Measurements from ENCODE around the gene CDH12. TPM values are rescaled to one million over a fixed set of nuclear protein-coding genes. Genes with fewer than 3 reads are reported as not detected.
"Not testable (repeated sequence)": the region's sequence is repeated elsewhere in the genome, so short reads cannot be mapped to it uniquely, and the experiment has no call there.

Gene CDH12
- total RNA-seq, 1 donor from 2014 or later = not detected

DNA sequence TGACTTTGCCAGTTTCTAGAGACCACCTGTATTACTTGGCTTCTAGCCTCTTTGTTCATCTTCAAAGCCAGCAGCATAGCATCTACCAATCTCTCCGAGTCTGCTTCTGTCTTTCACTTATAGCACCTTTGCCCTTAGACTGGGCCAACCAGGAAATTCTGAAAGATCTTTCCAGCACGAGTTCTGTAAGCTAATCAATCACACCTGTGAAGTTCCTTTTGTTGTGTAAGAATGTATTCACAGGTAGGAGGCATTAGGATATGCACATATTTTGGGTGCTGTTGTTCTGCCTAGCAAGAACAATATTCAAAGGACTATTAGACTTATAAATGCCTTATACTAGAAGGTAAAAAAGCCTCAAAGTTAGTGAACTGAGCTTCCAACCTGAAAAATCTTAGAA lies 232.1 kb downstream of the CDH12 start:
- no peak overlapping the region for H3K4me3 Mint-ChIP-seq
- no peaks in the 10 kb centered on the region for H3K27me3 Mint-ChIP-seq (ENCODE audit: insufficient read depth)
- no peaks in the 10 kb centered on the region for H3K4me1 Mint-ChIP-seq (ENCODE audit: low read depth)
- intact Hi-C loops (cut with micrococcal nuclease) = no loop called here
- H3K9me3 Mint-ChIP-seq = peaks cover 13% of the 10 kb centered on the region
- no peak for DNase-seq (ENCODE audit: low spot score)
- no peak overlapping the region for H3K27ac Mint-ChIP-seq
- no peaks in the 10 kb centered on the region for H3K36me3 Mint-ChIP-seq (ENCODE audit: low read depth)

DNA sequence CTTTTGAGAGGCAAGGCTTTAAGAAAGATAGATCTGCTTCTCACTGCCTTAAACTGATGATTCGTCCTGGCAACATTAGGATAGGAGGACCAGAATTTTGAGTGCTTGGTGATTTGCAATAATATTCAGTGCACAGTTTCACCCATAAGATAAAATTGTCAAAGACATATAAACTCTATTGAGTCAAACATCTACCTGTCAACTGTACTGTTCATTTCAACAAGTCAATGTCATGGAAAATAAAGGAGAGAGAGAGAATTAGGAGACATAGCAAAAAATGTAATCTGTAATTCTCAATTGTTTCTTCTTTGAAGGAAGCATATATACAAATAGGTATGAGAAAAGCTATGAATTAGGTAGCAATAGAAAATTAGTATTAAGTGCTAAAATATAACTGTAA lies 237.2 kb downstream of the CDH12 start:
- Mint-ChIP-seq H3K36me3 (ENCODE audit: low read depth) (no peaks in the 10 kb centered on the region), H3K9me3 (peaks cover 4% of the 10 kb centered on the region), H3K4me1 (ENCODE audit: low read depth) (no peaks in the 10 kb centered on the region), H3K27ac (no peak overlapping the region), H3K4me3 (no peak overlapping the region), H3K27me3 (ENCODE audit: insufficient read depth) (no peaks in the 10 kb centered on the region)
- no peak for DNase-seq (ENCODE audit: low spot score)
- intact Hi-C loops (cut with micrococcal nuclease) = no loop called here

DNA sequence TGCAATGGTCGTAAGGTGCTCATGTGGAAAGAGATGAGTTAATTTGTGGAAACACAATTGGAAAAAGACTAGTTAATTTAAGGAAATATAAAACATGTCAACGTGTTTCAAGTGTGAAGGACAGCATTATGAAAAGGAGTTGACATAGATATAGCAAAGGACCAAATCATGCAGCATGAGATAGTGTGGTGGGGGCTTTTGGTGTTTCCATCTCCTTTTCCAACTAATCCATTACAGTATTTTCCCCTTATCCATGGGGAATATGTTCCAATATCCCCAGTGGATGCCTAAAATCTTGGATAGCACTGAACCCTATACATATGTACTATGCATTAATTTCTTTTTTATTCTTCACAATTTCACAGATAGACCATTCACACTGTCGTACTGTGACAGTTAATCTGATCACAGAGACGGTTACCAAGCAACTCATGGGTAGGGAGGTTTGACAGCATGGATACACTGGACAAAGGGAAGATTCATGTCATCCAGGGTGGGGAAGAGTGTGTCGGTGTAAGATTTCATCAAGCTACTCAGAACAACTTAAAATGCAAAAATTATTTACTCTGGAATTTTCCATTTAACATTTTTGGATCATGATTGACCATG lies 238.6 kb downstream of the CDH12 start:
- intact Hi-C loops (cut with micrococcal nuclease) = no loop called here
- H3K4me1 Mint-ChIP-seq (ENCODE audit: low read depth) = no peaks in the 10 kb centered on the region
- H3K9me3 Mint-ChIP-seq = peaks cover 7% of the 10 kb centered on the region
- no peak overlapping the region for H3K27ac Mint-ChIP-seq
- DNase-seq (ENCODE audit: low spot score) = no peak
- no peak overlapping the region for H3K4me3 Mint-ChIP-seq
- no peaks in the 10 kb centered on the region for H3K27me3 Mint-ChIP-seq (ENCODE audit: insufficient read depth)
- no peaks in the 10 kb centered on the region for H3K36me3 Mint-ChIP-seq (ENCODE audit: low read depth)

DNA sequence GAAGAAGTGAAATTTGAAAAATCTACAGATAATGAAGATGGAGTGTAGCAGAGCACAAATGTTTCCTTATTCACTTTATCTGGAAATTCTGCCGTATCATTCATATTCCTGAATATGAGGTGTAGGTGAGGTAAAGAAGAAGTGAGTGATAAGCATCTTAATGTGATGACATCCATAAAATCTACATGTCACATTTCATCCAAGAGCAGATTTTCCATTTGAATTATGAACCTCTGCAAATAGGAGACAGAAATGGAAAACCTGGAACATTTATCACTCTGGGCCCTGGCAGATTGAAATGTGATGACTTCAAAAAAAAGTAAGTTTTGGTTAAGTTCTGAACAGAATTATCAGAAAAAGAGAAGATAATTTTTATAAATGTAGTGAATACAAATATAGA lies 240.2 kb downstream of the CDH12 start:
- H3K9me3 Mint-ChIP-seq = peaks cover 7% of the 10 kb centered on the region
- no peak overlapping the region for H3K27ac Mint-ChIP-seq

DNA sequence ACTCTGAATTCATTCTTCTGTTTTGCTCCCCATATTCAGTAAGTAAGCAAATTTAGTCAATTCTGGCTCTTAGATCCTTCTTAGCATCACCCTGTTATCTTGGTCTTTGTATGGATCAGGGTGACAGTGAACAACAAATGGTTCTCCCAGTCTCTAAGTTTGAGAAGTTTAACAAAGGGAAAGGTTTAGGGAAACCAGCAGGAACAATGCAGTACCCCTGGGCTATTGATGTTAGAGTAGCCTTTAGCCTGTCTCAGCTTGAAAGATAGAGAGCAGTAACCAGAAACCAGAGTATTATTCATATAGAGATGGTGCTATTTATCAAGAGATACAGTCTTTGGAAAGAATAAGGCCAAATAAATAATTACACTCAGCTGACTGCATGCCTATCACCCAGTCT lies 241.8 kb downstream of the CDH12 start:
- no peak overlapping the region for H3K27ac Mint-ChIP-seq
- H3K27me3 Mint-ChIP-seq (ENCODE audit: insufficient read depth) = no peaks in the 10 kb centered on the region
- no peak for DNase-seq (ENCODE audit: low spot score)
- no peaks in the 10 kb centered on the region for H3K4me1 Mint-ChIP-seq (ENCODE audit: low read depth)
- intact Hi-C loops (cut with micrococcal nuclease) = no loop called here
- no peak overlapping the region for H3K4me3 Mint-ChIP-seq
- peaks cover 17% of the 10 kb centered on the region for H3K9me3 Mint-ChIP-seq
- H3K36me3 Mint-ChIP-seq (ENCODE audit: low read depth) = no peaks in the 10 kb centered on the region

More for the DNA sequence above, 240.2 kb downstream of the CDH12 start:
- H3K4me3 Mint-ChIP-seq = no peak overlapping the region
- no peak for DNase-seq (ENCODE audit: low spot score)
- H3K27me3 Mint-ChIP-seq (ENCODE audit: insufficient read depth) = no peaks in the 10 kb centered on the region
- intact Hi-C loops (cut with micrococcal nuclease) = no loop called here
- H3K36me3 Mint-ChIP-seq (ENCODE audit: low read depth) = no peaks in the 10 kb centered on the region
- H3K4me1 Mint-ChIP-seq (ENCODE audit: low read depth) = no peaks in the 10 kb centered on the region

DNA sequence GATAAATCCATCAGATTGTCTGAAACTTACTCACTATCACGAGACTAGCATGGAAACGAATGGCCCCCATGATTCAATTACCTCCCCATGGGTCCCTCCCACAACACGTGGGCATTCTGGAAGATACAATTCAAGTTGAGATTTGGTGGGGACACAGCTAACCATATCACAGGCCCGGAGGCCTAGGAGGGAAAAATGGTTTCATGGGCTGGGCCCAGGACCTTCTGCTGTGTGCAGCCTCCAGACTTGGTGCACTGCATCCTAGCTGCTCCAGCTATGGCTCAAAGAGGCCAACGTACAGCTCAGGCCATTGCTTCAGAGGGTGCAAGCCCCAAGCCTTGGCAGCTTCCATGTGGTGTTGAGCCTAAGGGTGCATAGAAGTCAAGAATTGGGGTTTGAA lies 245.6 kb downstream of the CDH12 start:
- H3K4me3 Mint-ChIP-seq = not testable (repeated sequence)

DNA sequence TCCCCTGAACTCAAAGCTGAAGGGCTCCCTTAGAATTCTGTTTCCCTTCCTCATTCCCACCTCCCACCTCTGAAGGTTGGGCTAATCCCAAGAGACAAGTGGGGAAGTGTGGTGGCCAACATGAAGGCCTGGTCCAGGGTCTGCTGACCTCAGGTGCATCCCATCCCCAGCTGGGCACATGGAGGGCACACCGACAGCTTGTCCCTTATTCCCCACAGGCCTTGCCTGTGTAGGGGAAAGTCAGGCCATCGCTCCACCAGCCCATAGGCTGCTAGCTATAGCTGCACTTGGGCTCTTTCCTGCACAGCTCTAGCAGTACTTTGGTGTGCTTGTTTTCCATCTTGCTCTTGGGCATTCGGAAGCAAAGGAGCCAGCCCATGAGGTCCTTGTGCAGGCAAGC lies 247.7 kb downstream of the CDH12 start:
- Mint-ChIP-seq H3K9me3 (peaks cover 14% of the 10 kb centered on the region), H3K4me3 (no peak overlapping the region), H3K27ac (no peak overlapping the region), H3K36me3 (ENCODE audit: low read depth) (no peaks in the 10 kb centered on the region), H3K27me3 (ENCODE audit: insufficient read depth) (no peaks in the 10 kb centered on the region), H3K4me1 (ENCODE audit: low read depth) (no peaks in the 10 kb centered on the region)
- intact Hi-C loops (cut with micrococcal nuclease) = no loop called here
- no peak for DNase-seq (ENCODE audit: low spot score)

More for the DNA sequence above, 245.6 kb downstream of the CDH12 start:
- H3K27me3 Mint-ChIP-seq (ENCODE audit: insufficient read depth); intact Hi-C loops (cut with micrococcal nuclease); DNase-seq (ENCODE audit: low spot score); H3K27ac Mint-ChIP-seq; H3K4me1 Mint-ChIP-seq (ENCODE audit: low read depth); H3K36me3 Mint-ChIP-seq (ENCODE audit: low read depth): not testable (repeated sequence)
- H3K9me3 Mint-ChIP-seq = peaks cover 14% of the 10 kb centered on the region

DNA sequence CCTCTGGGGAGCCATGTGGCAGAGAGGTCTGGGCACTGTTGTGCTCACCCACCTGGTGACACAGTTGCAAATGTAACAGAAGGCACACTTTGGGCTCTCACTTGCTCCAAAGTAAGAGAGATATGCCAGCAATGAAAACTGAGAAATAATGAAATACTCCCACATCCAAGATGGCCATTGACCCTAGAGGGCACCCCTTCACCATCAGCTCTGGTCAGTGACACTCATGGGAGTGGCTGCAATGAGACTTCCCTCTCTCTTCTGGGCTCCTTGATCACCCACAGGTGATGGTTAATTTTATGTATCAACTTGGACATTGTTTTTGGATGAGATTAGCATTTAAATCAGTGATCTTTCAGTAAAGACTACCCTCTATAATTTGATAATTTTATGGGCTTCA lies 248.4 kb downstream of the CDH12 start:
- DNase-seq (ENCODE audit: low spot score) = no peak
- intact Hi-C loops (cut with micrococcal nuclease) = no loop called here
- Mint-ChIP-seq H3K36me3 (ENCODE audit: low read depth) (no peaks in the 10 kb centered on the region), H3K27me3 (ENCODE audit: insufficient read depth) (no peaks in the 10 kb centered on the region), H3K9me3 (peaks cover 11% of the 10 kb centered on the region), H3K4me1 (ENCODE audit: low read depth) (no peaks in the 10 kb centered on the region), H3K4me3 (no peak overlapping the region), H3K27ac (no peak overlapping the region)

DNA sequence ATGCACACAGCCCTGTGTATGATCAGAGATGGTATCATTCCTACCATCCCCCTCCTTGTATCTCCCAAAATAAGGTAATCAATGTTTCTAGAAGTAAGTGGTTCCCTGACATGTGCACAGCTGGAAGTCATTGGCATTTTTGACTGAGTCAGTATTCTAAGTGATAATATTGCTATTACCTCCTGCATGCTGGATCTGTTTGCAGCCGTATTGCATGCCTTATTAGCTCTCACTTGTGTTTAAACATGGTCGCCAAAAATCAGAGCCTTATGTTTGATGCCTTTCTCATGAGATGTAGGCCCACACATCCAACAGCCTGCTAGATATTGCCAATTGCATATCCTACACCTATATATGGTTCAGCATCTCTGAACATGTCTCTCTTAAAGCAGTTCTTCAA lies 254.3 kb downstream of the CDH12 start:
- no peak overlapping the region for H3K4me3 Mint-ChIP-seq
- H3K9me3 Mint-ChIP-seq = peaks cover 20% of the 10 kb centered on the region
- no peaks in the 10 kb centered on the region for H3K27me3 Mint-ChIP-seq (ENCODE audit: insufficient read depth)
- DNase-seq (ENCODE audit: low spot score) = no peak
- H3K36me3 Mint-ChIP-seq (ENCODE audit: low read depth) = no peaks in the 10 kb centered on the region
- no peaks in the 10 kb centered on the region for H3K4me1 Mint-ChIP-seq (ENCODE audit: low read depth)
- no peak overlapping the region for H3K27ac Mint-ChIP-seq
- intact Hi-C loops (cut with micrococcal nuclease) = no loop called here

DNA sequence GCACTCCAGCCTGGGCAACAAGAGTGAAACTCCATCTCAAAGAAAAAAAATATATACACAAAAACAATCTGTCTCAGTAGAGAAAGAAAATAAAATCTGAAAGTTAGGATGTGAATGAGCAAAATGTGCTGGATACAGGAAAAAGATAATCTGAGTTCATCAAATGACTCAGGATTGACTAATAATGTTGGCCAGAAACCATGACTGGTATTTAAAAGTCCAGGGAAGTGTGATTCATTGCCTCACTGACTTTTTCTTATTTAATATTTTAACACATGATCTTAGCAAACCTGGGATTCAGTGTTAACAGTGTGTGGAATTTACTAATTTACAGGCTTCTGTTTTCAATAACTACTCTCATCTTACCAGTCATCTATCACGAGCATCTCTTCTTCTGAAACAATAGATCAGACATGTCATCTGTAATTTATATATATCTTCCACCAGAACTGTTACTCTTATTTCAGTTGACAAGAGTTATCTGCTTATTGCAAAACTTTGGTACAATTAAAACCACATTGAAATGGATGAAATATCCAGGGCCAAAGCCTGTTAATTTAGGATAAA lies 256.7 kb downstream of the CDH12 start:
- no peak overlapping the region for H3K4me3 Mint-ChIP-seq
- no peaks in the 10 kb centered on the region for H3K4me1 Mint-ChIP-seq (ENCODE audit: low read depth)
- no peaks in the 10 kb centered on the region for H3K36me3 Mint-ChIP-seq (ENCODE audit: low read depth)
- no peak for DNase-seq (ENCODE audit: low spot score)
- no peaks in the 10 kb centered on the region for H3K27me3 Mint-ChIP-seq (ENCODE audit: insufficient read depth)
- no peak overlapping the region for H3K27ac Mint-ChIP-seq
- intact Hi-C loops (cut with micrococcal nuclease) = no loop called here
- H3K9me3 Mint-ChIP-seq = peaks cover 31% of the 10 kb centered on the region

DNA sequence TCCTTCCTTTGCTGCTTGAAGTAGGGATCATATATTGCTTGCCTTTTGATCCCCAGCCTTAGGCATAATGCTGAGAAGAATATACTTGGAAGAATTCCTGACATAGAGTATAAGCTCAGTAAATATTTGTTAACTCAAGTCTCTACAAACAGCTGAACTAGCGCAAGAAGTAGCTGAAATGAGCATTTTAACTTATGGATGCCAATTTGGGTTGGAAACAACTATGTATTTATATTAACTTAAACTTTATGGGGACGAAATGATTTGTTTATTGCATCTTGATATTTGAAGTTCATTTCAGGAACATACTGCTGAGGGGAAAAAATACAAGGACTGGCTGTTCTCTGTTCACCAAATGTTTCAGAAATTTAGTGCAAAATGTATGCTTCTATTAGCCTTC lies 258.7 kb downstream of the CDH12 start:
- no peak overlapping the region for H3K27ac Mint-ChIP-seq
- no peak for DNase-seq (ENCODE audit: low spot score)
- intact Hi-C loops (cut with micrococcal nuclease) = no loop called here

DNA sequence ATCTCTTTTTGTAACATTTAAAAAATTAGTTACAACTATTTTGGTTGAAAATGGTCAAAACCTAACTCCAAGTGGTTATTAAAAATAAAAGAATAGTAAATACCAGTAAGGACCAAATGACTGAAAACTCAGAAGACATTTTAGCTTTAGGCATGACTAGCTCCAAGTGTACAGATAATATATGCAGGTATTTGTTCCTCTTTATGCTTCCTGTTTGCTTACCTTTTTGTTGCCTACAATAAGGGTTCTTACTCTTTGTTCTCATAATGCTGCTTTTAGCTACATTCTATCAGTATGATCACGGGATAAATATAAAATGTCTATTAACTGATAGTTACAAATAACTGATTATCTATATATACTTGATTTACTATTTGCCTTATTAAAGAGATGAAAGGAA lies 259.6 kb downstream of the CDH12 start:
- H3K9me3 Mint-ChIP-seq = peaks cover 36% of the 10 kb centered on the region
- H3K27me3 Mint-ChIP-seq (ENCODE audit: insufficient read depth) = no peaks in the 10 kb centered on the region
- no peak overlapping the region for H3K4me3 Mint-ChIP-seq
- no peaks in the 10 kb centered on the region for H3K36me3 Mint-ChIP-seq (ENCODE audit: low read depth)
- no peak for DNase-seq (ENCODE audit: low spot score)
- H3K4me1 Mint-ChIP-seq (ENCODE audit: low read depth) = no peaks in the 10 kb centered on the region
- no peak overlapping the region for H3K27ac Mint-ChIP-seq
- intact Hi-C loops (cut with micrococcal nuclease) = no loop called here

More for the DNA sequence above, 258.7 kb downstream of the CDH12 start:
- Mint-ChIP-seq H3K36me3 (ENCODE audit: low read depth) (no peaks in the 10 kb centered on the region), H3K27me3 (ENCODE audit: insufficient read depth) (no peaks in the 10 kb centered on the region), H3K4me3 (no peak overlapping the region), H3K9me3 (peaks cover 34% of the 10 kb centered on the region), H3K4me1 (ENCODE audit: low read depth) (no peaks in the 10 kb centered on the region)

DNA sequence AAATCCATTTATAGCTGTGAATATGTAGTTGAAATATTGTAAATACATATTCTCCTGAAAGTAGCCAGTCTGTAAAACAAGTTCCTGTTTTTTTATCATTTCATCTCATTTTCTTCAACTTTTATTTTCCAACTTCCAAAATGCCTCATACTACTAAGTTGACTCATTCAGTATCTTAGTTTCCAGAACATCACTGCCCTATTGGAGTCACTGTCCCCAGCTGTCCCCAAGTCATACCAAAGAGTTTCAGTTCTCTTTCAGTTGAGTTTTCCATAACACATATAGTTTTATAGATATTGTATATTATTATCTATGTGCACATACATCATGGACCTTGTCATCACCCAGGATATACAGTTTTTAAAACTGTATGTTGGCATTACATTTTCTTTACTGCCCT lies 261.7 kb downstream of the CDH12 start:
- H3K27ac Mint-ChIP-seq = no peak overlapping the region
- intact Hi-C loops (cut with micrococcal nuclease) = no loop called here
- peaks cover 33% of the 10 kb centered on the region for H3K9me3 Mint-ChIP-seq
- H3K36me3 Mint-ChIP-seq (ENCODE audit: low read depth) = no peaks in the 10 kb centered on the region
- no peak overlapping the region for H3K4me3 Mint-ChIP-seq
- no peaks in the 10 kb centered on the region for H3K27me3 Mint-ChIP-seq (ENCODE audit: insufficient read depth)
- no peaks in the 10 kb centered on the region for H3K4me1 Mint-ChIP-seq (ENCODE audit: low read depth)
- no peak for DNase-seq (ENCODE audit: low spot score)
